Tibial nerve (tissue), 3 donors: ENCODE measurements around the gene ETF1.

Experiments
- POLR2A ChIP-seq, 2 donors: fragments of 450-650 bp; IDR thresholded peaks; one replicate each; pipeline ENCODE4 v1.6.1; 2017; ENCODE audit warnings: antibody characterized with exemption in 2 of 2, mild to moderate bottlenecking in 2 of 2, moderate library complexity in 2 of 2
- TF ChIP-seq, protein P1 (sequence below), 5 experiments: fragments of 200-600 bp in 3 of 5; fragments of 450-650 bp in 2 of 5; sonication (generic) in 3 of 5; IDR thresholded peaks; one replicate each; pipeline ENCODE4 v1.5.1; 2016 to 2019; ENCODE audit warnings: antibody characterized with exemption in 5 of 5, mild to moderate bottlenecking in 3 of 5, moderate library complexity in 2 of 5

DNA sequence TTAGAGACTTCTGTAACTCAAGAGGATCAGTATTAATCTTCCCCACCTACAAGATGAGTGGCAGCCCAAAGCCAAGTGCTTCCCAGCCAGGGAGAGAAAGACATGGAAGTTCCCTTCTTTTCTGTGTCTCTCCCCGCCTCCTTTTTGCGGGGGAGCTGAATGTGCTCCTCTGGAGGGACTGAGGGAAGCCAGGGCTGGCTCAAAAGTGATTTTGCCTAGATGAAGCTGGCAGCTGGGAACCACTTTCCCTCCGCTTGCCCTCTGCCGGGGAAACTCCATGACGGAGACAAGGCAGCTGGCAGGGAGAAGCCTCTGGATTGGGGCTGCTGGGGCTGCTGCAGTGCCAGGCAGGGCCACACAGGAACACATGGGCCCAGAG, 53.4 kb downstream of the ETF1 start:
- TF ChIP-seq, protein P1, sequence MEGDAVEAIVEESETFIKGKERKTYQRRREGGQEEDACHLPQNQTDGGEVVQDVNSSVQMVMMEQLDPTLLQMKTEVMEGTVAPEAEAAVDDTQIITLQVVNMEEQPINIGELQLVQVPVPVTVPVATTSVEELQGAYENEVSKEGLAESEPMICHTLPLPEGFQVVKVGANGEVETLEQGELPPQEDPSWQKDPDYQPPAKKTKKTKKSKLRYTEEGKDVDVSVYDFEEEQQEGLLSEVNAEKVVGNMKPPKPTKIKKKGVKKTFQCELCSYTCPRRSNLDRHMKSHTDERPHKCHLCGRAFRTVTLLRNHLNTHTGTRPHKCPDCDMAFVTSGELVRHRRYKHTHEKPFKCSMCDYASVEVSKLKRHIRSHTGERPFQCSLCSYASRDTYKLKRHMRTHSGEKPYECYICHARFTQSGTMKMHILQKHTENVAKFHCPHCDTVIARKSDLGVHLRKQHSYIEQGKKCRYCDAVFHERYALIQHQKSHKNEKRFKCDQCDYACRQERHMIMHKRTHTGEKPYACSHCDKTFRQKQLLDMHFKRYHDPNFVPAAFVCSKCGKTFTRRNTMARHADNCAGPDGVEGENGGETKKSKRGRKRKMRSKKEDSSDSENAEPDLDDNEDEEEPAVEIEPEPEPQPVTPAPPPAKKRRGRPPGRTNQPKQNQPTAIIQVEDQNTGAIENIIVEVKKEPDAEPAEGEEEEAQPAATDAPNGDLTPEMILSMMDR (IDR thresholded peaks at IDR 0.05), result no peak
- no peak for TF ChIP-seq POLR2A (IDR thresholded peaks at IDR 0.05)
